BJ (cell line): ENCODE data around the gene NLRP4. TPM values are rescaled to one million over a fixed set of nuclear protein-coding genes. Genes with fewer than 3 reads are reported as not detected.

Experiments used
- CTCF ChIA-PET: fragments of 350-600 bp; formaldehyde crosslinking; extraction: SDS; loops from one replicate; lab custom pipeline; 2021; ENCODE audit warnings: antibody characterized with exemption, inconsistent platforms; lab: Yijun Ruan, JAX
- POLR2A ChIA-PET: fragments of 300-600 bp; sonication (Branson Sonifier 250); formaldehyde crosslinking; extraction: SDS; loops from one replicate; lab custom pipeline; 2021; ENCODE audit warnings: antibody characterized with exemption; lab: Charles Lee
- DNase-seq: peaks from one replicate; pipeline ENCODE4 v3.0.0-alpha.2; 2011; ENCODE audit warnings: low read depth
- H3K27me3 ChIP-seq: 2 replicates; pipeline ENCODE4 v1.6.0; 2011; ENCODE audit warnings: low read length; ENCODE audit not compliant: control insufficient read depth, insufficient read depth
- H3K36me3 ChIP-seq: 2 replicates; pipeline ENCODE4 v1.5.1; 2011; ENCODE audit warnings: low read length; ENCODE audit not compliant: control insufficient read depth, insufficient read depth
- H3K4me3 ChIP-seq: 2 replicates; pipeline ENCODE4 v1.5.1; 2011; ENCODE audit warnings: low read depth, mild to moderate bottlenecking, control low read depth, low read length
- polyA plus RNA-seq: library from polyadenylated mRNA; depleted of rRNA; stranded (reverse); fragments of >200 nt; gene quantifications from 2 replicates; pipeline ENCODE4 v1.2.3, GENCODE V29; 2011
- TF ChIP-seq, protein P1 (sequence below): IDR thresholded peaks from 2 replicates; pipeline ENCODE4 v1.5.1; 2011; ENCODE audit warnings: low read depth, mild to moderate bottlenecking, control low read depth, inconsistent platforms, low read length, moderate library complexity; ENCODE audit not compliant: insufficient read depth

The NLRP4 gene
- polyA plus RNA-seq, 1 experiment: not detected

DNA sequence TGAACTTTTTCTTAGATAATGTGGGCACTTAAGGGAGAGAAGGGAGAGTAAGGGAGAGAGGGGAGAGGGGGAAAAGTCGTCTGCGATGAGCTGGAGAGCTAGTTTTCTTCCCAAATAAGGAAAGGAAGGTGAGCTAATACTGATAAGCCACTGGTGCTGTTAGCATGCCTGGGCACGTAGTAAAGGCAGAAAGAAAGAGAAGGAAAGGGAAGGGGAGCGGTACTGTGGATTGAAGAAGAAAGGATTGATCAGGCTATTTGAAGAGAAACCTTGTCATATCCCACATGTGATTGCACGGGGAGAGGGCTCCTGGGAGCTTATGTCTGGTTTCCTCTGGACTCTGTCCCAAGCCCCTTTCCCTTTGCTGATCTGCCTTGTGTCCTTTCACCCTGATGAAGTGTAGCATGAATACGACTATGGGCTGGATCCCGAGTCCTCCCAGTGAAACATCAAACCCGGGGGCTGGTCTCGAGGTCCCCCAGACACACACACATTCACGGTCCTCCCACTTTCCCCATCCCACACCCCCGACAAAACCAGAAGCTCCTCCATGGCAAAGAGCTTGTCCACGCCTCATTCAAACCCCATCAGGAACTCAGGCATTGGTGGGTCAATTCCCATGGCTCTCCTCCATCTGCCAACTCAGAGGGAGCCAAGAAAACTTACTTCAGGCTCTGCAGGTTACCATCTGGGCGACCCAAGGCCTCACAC, 65.2 kb downstream of the NLRP4 start:
- DNase-seq: no peak
- Histone ChIP-seq H3K36me3 (no peaks in the 10 kb centered on the region), H3K4me3 (no peak overlapping the region), H3K27me3 (no peaks in the 10 kb centered on the region)
- ChIA-PET POLR2A (no interaction called here), CTCF (interaction anchor here (0.6 kb wide), 1 partner anchor 20 kb away, joined by 5 read pairs; no protein-coding TSS in a partner anchor)
- TF ChIP-seq, protein P1, sequence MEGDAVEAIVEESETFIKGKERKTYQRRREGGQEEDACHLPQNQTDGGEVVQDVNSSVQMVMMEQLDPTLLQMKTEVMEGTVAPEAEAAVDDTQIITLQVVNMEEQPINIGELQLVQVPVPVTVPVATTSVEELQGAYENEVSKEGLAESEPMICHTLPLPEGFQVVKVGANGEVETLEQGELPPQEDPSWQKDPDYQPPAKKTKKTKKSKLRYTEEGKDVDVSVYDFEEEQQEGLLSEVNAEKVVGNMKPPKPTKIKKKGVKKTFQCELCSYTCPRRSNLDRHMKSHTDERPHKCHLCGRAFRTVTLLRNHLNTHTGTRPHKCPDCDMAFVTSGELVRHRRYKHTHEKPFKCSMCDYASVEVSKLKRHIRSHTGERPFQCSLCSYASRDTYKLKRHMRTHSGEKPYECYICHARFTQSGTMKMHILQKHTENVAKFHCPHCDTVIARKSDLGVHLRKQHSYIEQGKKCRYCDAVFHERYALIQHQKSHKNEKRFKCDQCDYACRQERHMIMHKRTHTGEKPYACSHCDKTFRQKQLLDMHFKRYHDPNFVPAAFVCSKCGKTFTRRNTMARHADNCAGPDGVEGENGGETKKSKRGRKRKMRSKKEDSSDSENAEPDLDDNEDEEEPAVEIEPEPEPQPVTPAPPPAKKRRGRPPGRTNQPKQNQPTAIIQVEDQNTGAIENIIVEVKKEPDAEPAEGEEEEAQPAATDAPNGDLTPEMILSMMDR: no peak

DNA sequence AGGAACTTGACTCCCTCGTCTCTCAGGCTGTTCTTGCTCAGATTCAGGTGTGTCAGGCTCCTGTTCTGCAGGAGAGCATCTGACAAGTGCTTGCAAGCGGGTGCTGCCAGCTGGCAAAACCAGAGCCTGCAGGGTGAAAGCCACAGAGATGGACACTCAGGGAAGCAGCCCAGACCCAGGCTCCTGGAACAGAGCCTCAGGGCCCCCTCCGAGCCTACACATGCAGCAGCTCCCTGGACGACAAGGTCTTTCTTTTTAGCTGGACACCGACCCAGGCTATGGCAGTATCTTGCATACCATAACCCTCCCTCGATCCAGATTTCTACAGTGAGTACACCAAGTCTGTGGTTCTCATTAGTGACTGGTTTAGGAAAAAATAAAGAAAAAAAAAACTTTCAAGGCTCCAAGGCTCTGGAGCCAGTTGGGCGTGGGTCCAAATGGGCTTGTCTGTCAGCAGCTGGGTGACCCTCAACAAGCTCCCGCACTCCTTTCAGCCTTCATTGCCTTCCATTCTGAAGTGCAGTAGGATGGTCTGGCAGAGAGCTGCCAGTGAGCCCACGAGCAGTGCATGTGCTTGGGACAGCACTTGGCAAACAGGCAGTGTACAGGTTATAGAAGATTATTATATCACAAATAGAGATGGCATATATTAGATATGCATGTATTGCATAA, 65.9 kb downstream of the NLRP4 start:
- no peak overlapping the region for H3K4me3 ChIP-seq
- no peaks in the 10 kb centered on the region for H3K27me3 ChIP-seq
- ChIA-PET CTCF (interaction anchor here (0.8 kb wide), 1 partner anchor 13 kb away, joined by 3 read pairs; no protein-coding TSS in a partner anchor), POLR2A (no interaction called here)
- H3K36me3 ChIP-seq: no peaks in the 10 kb centered on the region
- no peak for DNase-seq
- TF ChIP-seq, protein P1: no peak

DNA sequence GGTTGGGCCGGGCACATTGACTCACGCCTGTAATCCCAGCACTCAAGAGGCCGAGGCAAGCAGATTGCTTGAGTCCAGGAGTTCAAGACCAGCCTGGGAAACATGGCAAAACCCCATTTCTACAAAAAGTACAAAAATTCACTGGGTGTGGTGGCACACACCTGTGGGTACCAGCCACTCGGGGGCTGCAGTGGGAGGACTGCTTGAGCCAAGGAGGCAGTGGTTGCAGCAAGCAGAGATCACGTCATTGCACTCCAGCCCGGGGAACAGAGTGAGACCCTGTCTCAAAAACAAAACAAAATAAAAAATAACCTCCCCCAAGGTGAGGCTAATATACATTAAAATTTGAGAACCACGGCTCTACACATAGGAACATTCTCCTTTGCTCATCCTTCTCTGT, 70.9 kb downstream of the NLRP4 start:
- CTCF ChIA-PET: no interaction called here

DNA sequence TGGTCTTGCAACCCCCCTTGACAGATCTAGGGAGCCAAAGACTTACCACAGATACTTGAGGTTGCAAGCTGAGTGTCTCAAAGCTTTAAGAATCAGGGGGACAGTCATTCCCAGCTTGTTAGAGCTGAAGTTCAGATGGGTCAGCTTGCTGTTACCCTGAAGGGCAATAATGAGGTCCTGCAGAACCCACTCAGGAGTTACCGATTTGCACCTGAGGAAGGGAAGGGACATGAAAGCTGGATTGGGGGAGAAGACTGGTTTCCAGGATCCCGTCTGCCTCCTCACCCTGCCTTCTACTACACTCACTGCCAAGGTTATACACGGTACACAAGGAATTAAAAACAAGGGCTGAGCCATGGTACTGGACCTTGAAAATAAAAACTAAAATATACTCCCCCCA, 71.4 kb downstream of the NLRP4 start:
- no peak for DNase-seq
- TF ChIP-seq, protein P1: no peak
- H3K36me3 ChIP-seq: no peaks in the 10 kb centered on the region
- ChIA-PET CTCF (no interaction called here), POLR2A (no interaction called here)
- no peaks in the 10 kb centered on the region for H3K27me3 ChIP-seq
- no peak overlapping the region for H3K4me3 ChIP-seq

More for the DNA sequence above, 70.9 kb downstream of the NLRP4 start:
- TF ChIP-seq, protein P1: no peak
- POLR2A ChIA-PET: no interaction called here
- DNase-seq: no peak
- Histone ChIP-seq H3K4me3 (no peak overlapping the region), H3K27me3 (no peaks in the 10 kb centered on the region), H3K36me3 (no peaks in the 10 kb centered on the region)

DNA sequence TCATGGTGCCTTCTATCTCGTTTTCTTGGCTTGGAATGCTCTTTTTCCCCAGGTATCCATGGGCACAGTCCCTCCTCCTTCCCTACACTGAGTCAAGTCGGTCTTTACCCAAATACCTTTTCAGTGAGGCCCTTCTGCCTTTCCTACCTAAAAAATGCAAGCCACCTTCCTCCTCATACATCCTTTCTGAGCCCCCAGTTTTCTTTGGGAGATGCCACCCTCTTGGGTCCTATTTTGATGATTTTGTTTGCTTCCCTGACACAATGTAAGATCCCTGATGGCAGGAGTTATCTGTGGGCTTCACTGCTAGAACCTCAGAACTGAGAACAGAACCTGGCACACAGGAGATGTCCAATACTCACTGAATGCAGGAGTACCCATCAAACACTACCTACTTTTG, 73.5 kb downstream of the NLRP4 start:
- TF ChIP-seq, protein P1: no peak
- DNase-seq: no peak
- POLR2A ChIA-PET: no interaction called here

More for the DNA sequence above, 73.5 kb downstream of the NLRP4 start:
- no peaks in the 10 kb centered on the region for H3K36me3 ChIP-seq
- no peak overlapping the region for H3K4me3 ChIP-seq
- no peaks in the 10 kb centered on the region for H3K27me3 ChIP-seq
- CTCF ChIA-PET: no interaction called here
